ENCODE measurements around the gene PTGDS. TPM values are rescaled to one million over a fixed set of nuclear protein-coding genes. Genes with fewer than 3 reads are reported as not detected.

PTGDS gene
- total RNA-seq, 2 experiments from 2014 or later, result 40.6 to 41.0 TPM

- Histone ChIP-seq H3K27ac (ENCODE audit: low read depth in 1 of 2, low read length in 2 of 2) (no peak overlapping the region), H3K4me1 (ENCODE audit: insufficient read depth, low read length) (no peaks in the 10 kb centered on the region), H3K27me3 (ENCODE audit: control insufficient read depth in 1 of 2, insufficient read depth in 2 of 2, low read length in 2 of 2) (no peaks in the 10 kb centered on the region), H3K36me3 (ENCODE audit: insufficient read depth, low read length) (peaks cover 15% of the 10 kb centered on the region), H3K4me3 (ENCODE audit: low read length) (no peak overlapping the region), H3K9me3 (ENCODE audit: control insufficient read depth in 1 of 2, insufficient read depth in 1 of 2, low read length in 2 of 2) (no peaks in the 10 kb centered on the region)
- no peak overlapping the region for H3K4me3 Mint-ChIP-seq
- no peaks in the 10 kb centered on the region for H3K27me3 Mint-ChIP-seq
- H3K27ac Mint-ChIP-seq, result no peak overlapping the region
- DNase-seq (no peak), ATAC-seq (ENCODE audit: poor library complexity) (no peak)
- no peak for TF ChIP-seq CTCF (IDR thresholded peaks at IDR 0.05)
- CTCF ChIA-PET, result no interaction called here
- no peaks in the 10 kb centered on the region for H3K4me1 Mint-ChIP-seq (ENCODE audit: low read depth)
- POLR2A ChIA-PET, result no interaction called here
- no peaks in the 10 kb centered on the region for H3K9me3 Mint-ChIP-seq
- intact Hi-C loops (cut with DNase I, micrococcal nuclease), result no loop called here
- H3K36me3 Mint-ChIP-seq (ENCODE audit: low read depth), result peaks cover 3% of the 10 kb centered on the region
Observed at GRCh38 chr9:137006116-137007003, 29.1 kb downstream of the PTGDS start.

GRCh38 chr9:137007108-137007815, 30.0 kb downstream of the PTGDS start:
- no peak overlapping the region for H3K4me3 Mint-ChIP-seq
- peaks cover 5% of the 10 kb centered on the region for H3K36me3 Mint-ChIP-seq (ENCODE audit: low read depth)
- H3K27me3 Mint-ChIP-seq, result no peaks in the 10 kb centered on the region
- H3K9me3 Mint-ChIP-seq, result no peaks in the 10 kb centered on the region
- no peaks in the 10 kb centered on the region for H3K9me3 ChIP-seq (ENCODE audit: control insufficient read depth in 1 of 2, insufficient read depth in 1 of 2, low read length in 2 of 2)
- H3K4me3 ChIP-seq (ENCODE audit: low read length), result no peak overlapping the region
- ATAC-seq (ENCODE audit: poor library complexity) (no peak), DNase-seq (no peak)
- no peaks in the 10 kb centered on the region for H3K4me1 Mint-ChIP-seq (ENCODE audit: low read depth)
- intact Hi-C loops (cut with DNase I, micrococcal nuclease), result no loop called here
- CTCF ChIA-PET, result no interaction called here
- H3K36me3 ChIP-seq (ENCODE audit: insufficient read depth, low read length), result peaks cover 19% of the 10 kb centered on the region
- POLR2A ChIA-PET, result interaction anchor here (1.1 kb wide), 1 partner anchor 28 kb away, joined by 3 read pairs; no protein-coding TSS in a partner anchor
- H3K4me1 ChIP-seq (ENCODE audit: insufficient read depth, low read length), result no peaks in the 10 kb centered on the region
- TF ChIP-seq CTCF (IDR thresholded peaks at IDR 0.05), result no peak
- no peak overlapping the region for H3K27ac ChIP-seq (ENCODE audit: low read depth in 1 of 2, low read length in 2 of 2)
- no peak overlapping the region for H3K27ac Mint-ChIP-seq
- no peaks in the 10 kb centered on the region for H3K27me3 ChIP-seq (ENCODE audit: control insufficient read depth in 1 of 2, insufficient read depth in 2 of 2, low read length in 2 of 2)

- H3K4me3 ChIP-seq (ENCODE audit: low read length), result no peak overlapping the region
- Mint-ChIP-seq H3K36me3 (ENCODE audit: low read depth) (peaks cover 5% of the 10 kb centered on the region), H3K27me3 (no peaks in the 10 kb centered on the region), H3K9me3 (no peaks in the 10 kb centered on the region), H3K27ac (no peak overlapping the region), H3K4me3 (no peak overlapping the region), H3K4me1 (ENCODE audit: low read depth) (no peaks in the 10 kb centered on the region)
- CTCF ChIA-PET, result no interaction called here
- H3K27me3 ChIP-seq (ENCODE audit: control insufficient read depth in 1 of 2, insufficient read depth in 2 of 2, low read length in 2 of 2), result no peaks in the 10 kb centered on the region
- H3K27ac ChIP-seq (ENCODE audit: low read depth in 1 of 2, low read length in 2 of 2), result no peak overlapping the region
- ATAC-seq (ENCODE audit: poor library complexity), result no peak
- POLR2A ChIA-PET, result interaction anchor here (1.1 kb wide), 1 partner anchor 27 kb away, joined by 3 read pairs; no protein-coding TSS in a partner anchor
- no peak for DNase-seq
- intact Hi-C loops (cut with DNase I, micrococcal nuclease), result no loop called here
- peaks cover 24% of the 10 kb centered on the region for H3K36me3 ChIP-seq (ENCODE audit: insufficient read depth, low read length)
- no peaks in the 10 kb centered on the region for H3K4me1 ChIP-seq (ENCODE audit: insufficient read depth, low read length)
- no peaks in the 10 kb centered on the region for H3K9me3 ChIP-seq (ENCODE audit: control insufficient read depth in 1 of 2, insufficient read depth in 1 of 2, low read length in 2 of 2)
- TF ChIP-seq CTCF (IDR thresholded peaks at IDR 0.05), result no peak
Observed at GRCh38 chr9:137007816-137008270, 30.5 kb downstream of the PTGDS start.

Data from CD4-positive, alpha-beta T cell (primary cell).